Fibroblast of lung (primary cell): Measurements from ENCODE around the gene TMEM121.
A peak's percentile ranks its signal among the peaks of the same experiment; 100 is the strongest.

ENCODE experiments used
- EZH2 ChIP-seq: IDR thresholded peaks from 2 replicates; pipeline ENCODE4 v1.5.1; 2012; ENCODE audit warnings: low read length, control low read depth, mild to moderate bottlenecking; ENCODE audit errors: missing control alignments
- TF ChIP-seq, protein P1 (sequence below), 2 donors: IDR thresholded peaks in 1 of 2; conservative IDR thresholded peaks in 1 of 2; 1 replicate in 1 of 2; 2 replicates in 1 of 2; pipeline ENCODE4 v1.5.1; 2011 to 2012; ENCODE audit warnings: low read length in 2 of 2, control low read depth in 1 of 2, inconsistent platforms in 1 of 2, low read depth in 1 of 2, mild to moderate bottlenecking in 1 of 2

DNA sequence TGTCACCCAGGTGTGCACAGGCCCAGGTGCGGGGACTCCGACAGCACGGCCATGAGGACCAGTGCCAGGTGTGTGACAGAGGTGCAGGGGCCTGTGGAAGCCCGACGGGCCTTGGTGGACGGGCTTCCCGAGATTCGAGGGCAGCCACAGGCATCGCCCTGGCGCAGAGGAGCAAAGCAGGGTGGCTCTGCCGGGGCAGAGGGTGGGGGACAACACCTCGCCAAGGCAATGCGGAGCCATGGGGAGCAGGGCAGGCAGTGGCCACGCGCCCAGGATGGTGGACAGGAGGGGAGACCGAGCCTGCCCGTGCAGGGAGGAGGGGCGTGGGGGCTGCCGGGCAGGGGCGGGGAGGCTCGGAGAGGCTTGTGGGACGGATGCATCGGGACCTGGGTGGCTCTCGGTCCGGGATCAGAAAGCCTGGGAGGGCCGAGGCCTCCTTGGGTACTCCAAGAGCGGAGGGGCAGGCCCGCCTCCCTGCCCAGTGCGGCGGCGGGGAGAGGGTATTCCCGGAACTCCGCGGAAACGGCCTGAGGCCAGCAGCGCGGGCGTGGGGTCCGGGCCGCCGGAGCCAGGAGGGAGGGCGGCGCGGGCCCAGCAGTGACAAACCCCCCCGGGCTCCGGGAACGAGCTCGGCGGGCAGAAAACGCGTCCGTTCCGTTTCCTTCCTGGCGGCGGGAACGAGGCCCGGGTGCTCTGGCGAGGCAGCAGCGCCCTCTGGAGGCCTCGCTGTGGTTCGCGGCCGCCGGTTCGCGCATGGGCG, 1.6 kb downstream of the TMEM121 start:
- no peak for TF ChIP-seq EZH2
- TF ChIP-seq, protein P1, sequence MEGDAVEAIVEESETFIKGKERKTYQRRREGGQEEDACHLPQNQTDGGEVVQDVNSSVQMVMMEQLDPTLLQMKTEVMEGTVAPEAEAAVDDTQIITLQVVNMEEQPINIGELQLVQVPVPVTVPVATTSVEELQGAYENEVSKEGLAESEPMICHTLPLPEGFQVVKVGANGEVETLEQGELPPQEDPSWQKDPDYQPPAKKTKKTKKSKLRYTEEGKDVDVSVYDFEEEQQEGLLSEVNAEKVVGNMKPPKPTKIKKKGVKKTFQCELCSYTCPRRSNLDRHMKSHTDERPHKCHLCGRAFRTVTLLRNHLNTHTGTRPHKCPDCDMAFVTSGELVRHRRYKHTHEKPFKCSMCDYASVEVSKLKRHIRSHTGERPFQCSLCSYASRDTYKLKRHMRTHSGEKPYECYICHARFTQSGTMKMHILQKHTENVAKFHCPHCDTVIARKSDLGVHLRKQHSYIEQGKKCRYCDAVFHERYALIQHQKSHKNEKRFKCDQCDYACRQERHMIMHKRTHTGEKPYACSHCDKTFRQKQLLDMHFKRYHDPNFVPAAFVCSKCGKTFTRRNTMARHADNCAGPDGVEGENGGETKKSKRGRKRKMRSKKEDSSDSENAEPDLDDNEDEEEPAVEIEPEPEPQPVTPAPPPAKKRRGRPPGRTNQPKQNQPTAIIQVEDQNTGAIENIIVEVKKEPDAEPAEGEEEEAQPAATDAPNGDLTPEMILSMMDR (conservative IDR thresholded peaks at IDR 0.05 in 1 of 2, IDR thresholded peaks at IDR 0.05 in 1 of 2; ENCODE audit: low read depth in 1 of 2, low read length in 2 of 2) = peak; percentile 52 to 70
